ENCODE results near the gene TNFSF9. TPM values are rescaled to one million over a fixed set of nuclear protein-coding genes. Genes with fewer than 3 reads are reported as not detected.

TNFSF9 gene
- total and polyA plus RNA-seq, 2 of the 8 experiments (the other 6 are each of a cell fraction or from before 2014, with no cell fraction given) = 1.7 to 4.4 TPM

DNA sequence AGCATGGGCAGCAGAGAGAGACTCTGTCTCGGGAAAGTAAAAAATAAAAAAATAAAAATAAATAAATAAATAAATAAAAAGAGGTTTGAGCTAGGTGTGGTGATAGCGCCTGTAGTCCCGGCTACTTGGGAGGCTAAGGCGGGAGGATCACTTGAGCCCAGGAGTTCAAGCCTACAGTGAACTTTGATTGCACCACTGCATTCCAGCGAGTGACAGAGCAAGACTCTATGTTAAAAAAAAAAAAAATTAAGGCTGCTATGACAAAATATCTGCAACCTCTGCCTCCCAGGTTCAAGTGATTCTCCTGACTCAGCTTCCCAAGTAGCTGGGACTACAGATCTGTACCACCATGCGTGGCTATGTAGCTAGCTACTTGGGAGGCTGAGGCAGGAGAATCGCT is 46.0 kb upstream of the TNFSF9 start:
- no peak overlapping the region for H2AK5ac ChIP-seq (ENCODE audit: low read depth, low read length)
- no peaks in the 10 kb centered on the region for H3K79me2 ChIP-seq (ENCODE audit: control insufficient read depth in 1 of 2, insufficient read depth in 2 of 2, low read length in 2 of 2)
- no peak overlapping the region for H4K91ac ChIP-seq (replicated peaks; ENCODE audit: insufficient read length, low read length)
- no peak overlapping the region for H4K5ac ChIP-seq (ENCODE audit: insufficient read length, low read depth, low read length)
- peaks cover 0 to 7% (median 3%) of the 10 kb centered on the region in 4 experiments; a peak in 5 of 7 replicates for H3K4me1 ChIP-seq (replicated peaks in 1 of 4; ENCODE audit: control insufficient read depth in 3 of 4, insufficient read depth in 4 of 4, low read length in 3 of 4)
- no peak overlapping the region for H2AFZ ChIP-seq (ENCODE audit: low read length)
- no peak overlapping the region for H2BK120ac ChIP-seq (replicated peaks; ENCODE audit: low read depth, low read length)
- H2BK5ac ChIP-seq (ENCODE audit: low read depth, low read length) = no peak overlapping the region
- H3K4me2 ChIP-seq (ENCODE audit: insufficient read depth in 1 of 2, low read depth in 2 of 2, low read length in 2 of 2) = no peak overlapping the region
- H3K27ac ChIP-seq (ENCODE audit: low read depth, low read length) = no peak overlapping the region
- no peak overlapping the region for H3K4me3 ChIP-seq (ENCODE audit: extremely low read depth in 1 of 4, insufficient read depth in 2 of 4, low read depth in 3 of 4, low read length in 4 of 4)
- DNase-seq (ENCODE audit: low read depth in 1 of 2, low spot score in 2 of 2) = no peak
- H3K9ac ChIP-seq (replicated peaks in 1 of 4; ENCODE audit: extremely low read depth in 1 of 4, low read depth in 3 of 4, low read length in 3 of 4) = no peak overlapping the region
- no peak for TF ChIP-seq EGR1 (IDR thresholded peaks at IDR 0.05; ENCODE audit: borderline replicate concordance, low read depth, low read length)
- no peak for TF ChIP-seq TAF1 (IDR thresholded peaks at IDR 0.05; ENCODE audit: low read depth, low read length)
- no peak for TF ChIP-seq SUZ12 (IDR thresholded peaks at IDR 0.05; ENCODE audit: low read length)
- no peak for TF ChIP-seq TCF12 (IDR thresholded peaks at IDR 0.05; ENCODE audit: low read depth, low read length)
- no peak for TF ChIP-seq NANOG (IDR thresholded peaks at IDR 0.05; ENCODE audit: insufficient read depth, low read depth, low read length, poor library complexity, severe bottlenecking)
- H2BK15ac ChIP-seq (ENCODE audit: low read length) = no peak overlapping the region
- no peaks in the 10 kb centered on the region for H3K9me3 ChIP-seq (ENCODE audit: insufficient read depth in 2 of 2, low read depth in 1 of 2, low read length in 1 of 2)
- POLR2A ChIA-PET (ENCODE audit: partially characterized antibody) = interaction anchor here (0.6 to 1.0 kb wide), 2 partner anchors 9 to 10 kb away, joined by 3 to 9 read pairs; no protein-coding TSS in a partner anchor
- H3K36me3 ChIP-seq (ENCODE audit: control insufficient read depth in 2 of 4, insufficient read depth in 4 of 4, low read length in 3 of 4) = no peaks in the 10 kb centered on the region
- peaks cover 0 to 2% (median 0%) of the 10 kb centered on the region in 4 experiments; a peak in 2 of 7 replicates for H3K27me3 ChIP-seq (replicated peaks in 1 of 4; ENCODE audit: control insufficient read depth in 3 of 4, extremely low read depth in 1 of 4, insufficient read depth in 3 of 4, low read length in 3 of 4)
- H3K4ac ChIP-seq (replicated peaks; ENCODE audit: insufficient read length, low read depth, low read length) = no peak overlapping the region
- H3K56ac ChIP-seq (replicated peaks; ENCODE audit: insufficient read length, low read depth, low read length) = no peak overlapping the region
- FAIRE-seq = no peak
- no peak overlapping the region for H2BK12ac ChIP-seq (ENCODE audit: low read depth, low read length)
- 95% methylated on average over 7 of the region's 7 CpGs; no CpG with 5 or more reads in 1 of the 2 experiments for WGBS, 2 experiments (ENCODE audit: extremely low coverage in 1 of 2, insufficient coverage in 1 of 2, insufficient read length in 1 of 2, insufficient replicate concordance in 2 of 2, low coverage in 1 of 2, low lambda C conversion rate in 2 of 2, missing lambda C conversion rate in 1 of 2)
- no peaks in the 10 kb centered on the region for H3K79me1 ChIP-seq (ENCODE audit: low read depth, low read length)
- 0 out of 2 replicates have a peak, but pooled peaks cover 2% of the 10 kb centered on the region for H3K23me2 ChIP-seq (ENCODE audit: low read depth, low read length)
- CTCF ChIA-PET (ENCODE audit: partially characterized antibody) = interaction anchor here (0.6 to 1.4 kb wide), 7 partner anchors 12 to 1937 kb away, joined by 3 to 4 read pairs (median 3); no protein-coding TSS in a partner anchor
- H3K14ac ChIP-seq (ENCODE audit: insufficient read length) = no peak overlapping the region
- no peak overlapping the region for H2BK20ac ChIP-seq (ENCODE audit: low read length)
- peaks cover 0 to 3% of the 10 kb centered on the region in 2 experiments for H4K20me1 ChIP-seq (replicated peaks in 1 of 2; ENCODE audit: control insufficient read depth in 1 of 2, insufficient read depth in 2 of 2, low read length in 2 of 2)
- no peak overlapping the region for H4K8ac ChIP-seq (ENCODE audit: extremely low read depth, insufficient read depth, low read length)
- no peak overlapping the region for H3K18ac ChIP-seq (ENCODE audit: extremely low read depth, low read length)
- no peak overlapping the region for H3K23ac ChIP-seq (ENCODE audit: insufficient read length)

All from H1 (cell line).